Measurements from ENCODE around the gene PCDHAC1.

DNA sequence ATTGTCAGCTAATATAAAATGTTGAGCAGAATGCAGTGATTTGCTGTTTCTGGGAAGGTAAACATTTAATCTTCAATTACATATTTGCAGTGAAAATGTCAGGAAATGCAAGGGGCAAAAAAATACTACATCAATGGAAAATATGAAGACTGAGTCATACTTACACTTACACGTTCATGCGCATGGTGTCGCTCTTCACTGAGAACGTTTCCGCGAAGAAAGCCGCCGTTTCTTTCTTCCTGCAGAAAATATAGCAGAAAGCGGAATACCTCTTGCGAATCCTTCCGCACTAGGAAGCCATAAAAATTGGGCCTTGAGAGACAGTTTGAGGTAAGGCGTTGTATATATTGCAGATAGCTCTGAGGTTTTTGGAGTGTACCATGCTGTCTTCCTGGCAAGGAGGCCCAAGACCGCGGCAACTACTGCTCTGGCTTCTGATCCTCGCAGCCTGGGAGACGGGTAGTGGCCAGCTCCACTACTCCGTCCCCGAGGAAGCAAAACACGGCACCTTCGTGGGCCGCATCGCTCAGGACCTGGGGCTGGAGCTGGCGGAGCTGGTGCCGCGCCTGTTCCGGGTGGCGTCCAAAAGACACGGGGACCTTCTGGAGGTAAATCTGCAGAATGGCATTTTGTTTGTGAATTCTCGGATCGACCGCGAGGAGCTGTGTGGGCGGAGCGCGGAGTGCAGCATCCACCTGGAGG lies 44.1 kb upstream of the PCDHAC1 start, which contains the start of gene PCDHA13:
- TF ChIP-seq CTCF (IDR thresholded peaks at IDR 0.05) (no peak), POLR2AphosphoS5 (IDR thresholded peaks at IDR 0.05; ENCODE audit: low read depth, low read length) (no peak), REST (IDR thresholded peaks at IDR 0.05; ENCODE audit: insufficient read depth in 1 of 2, low read depth in 2 of 2, low read length in 1 of 2) (no peak), SIN3A (IDR thresholded peaks at IDR 0.05; ENCODE audit: borderline replicate concordance, insufficient read depth, low read depth, low read length) (no peak)

Data from Panc1 (cell line).